T-cell (primary cell): ENCODE measurements around the gene FOXL3. TPM values are rescaled to one million over a fixed set of nuclear protein-coding genes. Genes with fewer than 3 reads are reported as not detected.

ENCODE experiments used
- ATAC-seq, 4 experiments: fragments of 200-7000 bp in 3 of 4; fragments of 150-1000 bp in 1 of 4; cut with Tn5 transposase; replicated peaks in 1 of 4; 1 replicate in 3 of 4; 2 replicates in 1 of 4; pipeline ENCODE4 v1.10.0; 2021; ENCODE audit warnings: moderate library complexity in 3 of 4, mild to moderate bottlenecking in 2 of 4, moderate number of reproducible peaks in 1 of 4
- CTCF ChIA-PET, 2 donors: fragments of 300-600 bp; sonication (Branson Sonifier 250); formaldehyde crosslinking; loops; one replicate each; lab custom pipeline; 2022; ENCODE audit warnings: antibody characterized with exemption in 2 of 2; lab: Charles Lee
- POLR2A ChIA-PET, 2 donors: fragments of 300-600 bp; sonication (Branson Sonifier 250); formaldehyde crosslinking; loops; one replicate each; lab custom pipeline; 2022; ENCODE audit warnings: antibody characterized with exemption in 2 of 2; lab: Charles Lee
- DNase-seq, 35 experiments: peaks; one replicate each; pipeline versions ENCODE4 v3.0.0 to v3.0.0-alpha.2; 2013 to 2023
- H3K27ac ChIP-seq: one replicate; pipeline ENCODE4 v1.5.1; 2013; ENCODE audit warnings: low read length
- H3K27me3 ChIP-seq, 2 experiments: replicated peaks in 1 of 2; 1 replicate in 1 of 2; 2 replicates in 1 of 2; pipeline versions ENCODE4 v1.6.1 to v1.7.0; 2013; ENCODE audit warnings: low read length in 1 of 2, mixed read lengths in 1 of 2; ENCODE audit not compliant: control insufficient read depth in 2 of 2, insufficient read depth in 2 of 2; ENCODE audit errors: extremely low read depth in 1 of 2
- H3K36me3 ChIP-seq, 2 donors: 1 replicate in 1 of 2; 2 replicates in 1 of 2; pipeline versions ENCODE4 v1.6.1 to v1.7.0; 2013; ENCODE audit warnings: low read length in 1 of 2; ENCODE audit not compliant: control insufficient read depth in 2 of 2, insufficient read depth in 1 of 2; ENCODE audit errors: extremely low read depth in 1 of 2
- H3K4me1 ChIP-seq, 2 experiments: 1 replicate in 1 of 2; 2 replicates in 1 of 2; pipeline versions ENCODE4 v1.6.1 to v1.7.0; 2013; ENCODE audit warnings: low read length in 2 of 2, mixed read lengths in 1 of 2; ENCODE audit not compliant: insufficient read depth in 2 of 2, control insufficient read depth in 1 of 2; ENCODE audit errors: extremely low read depth in 1 of 2
- H3K4me3 ChIP-seq, 2 donors: 1 replicate in 1 of 2; 2 replicates in 1 of 2; pipeline versions ENCODE4 v1.5.1 to v1.7.0; 2013; ENCODE audit warnings: mild to moderate bottlenecking in 2 of 2, low read length in 1 of 2, moderate library complexity in 1 of 2; ENCODE audit not compliant: control insufficient read depth in 1 of 2; ENCODE audit errors: extremely low read depth in 1 of 2
- H3K9me3 ChIP-seq: 2 replicates; pipeline ENCODE4 v1.7.0; 2013
- H3K27ac Mint-ChIP-seq, 2 donors: one replicate each; pipeline ENCODE4 v1.8.0; 2020 to 2021; ENCODE audit warnings: mild to moderate bottlenecking in 2 of 2, mixed read lengths in 2 of 2
- H3K27me3 Mint-ChIP-seq, 2 donors: one replicate each; pipeline ENCODE4 v1.8.0; 2021 to 2022; ENCODE audit warnings: mixed read lengths in 2 of 2
- H3K36me3 Mint-ChIP-seq: one replicate; pipeline ENCODE4 v1.8.0; 2021; ENCODE audit warnings: mixed read lengths
- H3K4me1 Mint-ChIP-seq, 3 donors: one replicate each; pipeline ENCODE4 v1.8.0; 2020 to 2022; ENCODE audit warnings: mixed read lengths in 3 of 3, mild to moderate bottlenecking in 1 of 3
- H3K4me3 Mint-ChIP-seq, 3 donors: one replicate each; pipeline ENCODE4 v1.8.0; 2020 to 2022; ENCODE audit warnings: mild to moderate bottlenecking in 3 of 3, mixed read lengths in 3 of 3, moderate library complexity in 3 of 3
- H3K9me3 Mint-ChIP-seq, 3 donors: one replicate each; pipeline ENCODE4 v1.8.0; 2020 to 2022; ENCODE audit warnings: mixed read lengths in 3 of 3
- WGBS: methylation state at CpG from one replicate; pipeline ENCODE4 v1.1.5; 2013; ENCODE audit warnings: missing lambda C conversion rate; ENCODE audit not compliant: insufficient coverage; 5-methylcytosine and 5-hydroxymethylcytosine counted together
- total RNA-seq, 35 experiments: library from RNA in 6 of 35; stranded (reverse) in 6 of 35; fragments of 120-200 nt in 1 of 35; gene quantifications; one replicate each; pipeline versions ENCODE4 v1.2.1 to v1.2.4 and lab custom pipeline; 2013 to 2026

FOXL3 gene
- total RNA-seq, 5 donors from 2014 or later (not counting 1 experiment from before 2014, with no cell fraction given), result not detected

DNA sequence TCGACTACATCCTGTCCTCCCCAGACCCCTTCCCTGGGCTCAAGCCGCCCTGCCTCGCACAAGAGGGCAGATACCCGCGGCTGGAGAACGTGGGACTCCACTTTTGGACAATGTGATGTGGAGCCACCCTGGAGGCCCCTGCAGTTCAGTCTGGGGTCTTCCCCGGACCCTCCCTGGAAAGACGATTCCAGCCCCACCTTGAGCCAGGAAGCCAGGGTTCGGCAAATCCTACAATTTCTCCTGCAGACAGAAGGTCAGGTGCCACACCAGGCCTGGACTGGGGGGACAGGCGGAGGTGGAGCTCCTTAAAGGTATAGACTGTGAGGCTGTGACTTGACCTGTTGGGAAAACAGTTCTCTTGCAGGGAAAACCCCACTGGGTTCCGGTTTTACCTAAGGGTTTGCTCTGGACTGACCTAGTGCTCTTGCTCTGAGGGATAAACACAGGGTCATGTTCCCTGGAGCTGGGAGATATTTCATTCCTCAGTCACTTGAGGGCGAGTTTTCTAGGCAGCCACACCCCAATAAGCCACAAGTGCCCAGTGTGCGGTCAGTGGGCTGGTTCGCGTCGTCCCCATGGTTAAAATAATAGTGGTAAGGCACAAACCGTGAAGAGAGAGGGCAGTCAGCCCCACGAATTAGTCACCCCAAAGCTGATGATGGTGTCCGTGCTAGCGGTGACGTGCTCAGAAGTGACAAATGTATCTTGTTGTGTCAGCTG lies 1.6 kb downstream of the FOXL3 start:
- H3K27ac ChIP-seq, result no peak overlapping the region
- Mint-ChIP-seq H3K9me3 (no peaks in the 10 kb centered on the region), H3K36me3 (no peaks in the 10 kb centered on the region), H3K4me3 (no peak overlapping the region), H3K4me1 (no peaks in the 10 kb centered on the region), H3K27me3 (peaks cover 25 to 57% of the 10 kb centered on the region in 2 donors), H3K27ac (no peak overlapping the region)
- H3K4me3 ChIP-seq, result no peak overlapping the region
- ATAC-seq (no peak), DNase-seq (no peak)
- H3K36me3 ChIP-seq, result no peaks in the 10 kb centered on the region
- H3K4me1 ChIP-seq, result peaks cover 0 to 2% of the 10 kb centered on the region in 2 experiments
- ChIA-PET POLR2A (no interaction called here), CTCF (no interaction called here)
- 70% methylated on average over 13 of the region's 21 CpGs for WGBS
- H3K27me3 ChIP-seq, result peaks cover 5 to 70% of the 10 kb centered on the region in 2 experiments
- H3K9me3 ChIP-seq, result no peaks in the 10 kb centered on the region

DNA sequence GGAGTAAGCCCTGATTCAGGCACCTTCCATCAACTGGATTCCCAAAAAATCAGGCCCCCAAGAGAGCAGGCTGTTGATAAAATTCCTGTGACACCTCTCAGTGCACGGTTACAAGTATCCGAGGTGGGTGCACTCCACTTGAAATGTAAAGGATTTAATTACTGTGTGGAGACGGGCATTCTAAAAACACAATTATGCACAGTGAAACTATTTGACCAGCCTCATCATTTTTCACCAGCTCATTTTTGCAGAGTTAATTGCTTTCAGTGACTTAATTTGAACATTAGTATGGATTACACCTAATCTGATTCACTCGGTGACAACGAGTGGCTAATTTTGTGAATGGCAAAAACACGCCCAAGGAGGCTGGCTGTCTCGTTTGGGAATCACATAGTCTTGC lies 2.3 kb downstream of the FOXL3 start:
- peaks cover 0 to 2% of the 10 kb centered on the region in 2 experiments for H3K4me1 ChIP-seq
- no peak overlapping the region for H3K4me3 Mint-ChIP-seq
- CTCF ChIA-PET, result no interaction called here
- ATAC-seq (no peak), DNase-seq (no peak)
- H3K9me3 Mint-ChIP-seq, result no peaks in the 10 kb centered on the region
- no peaks in the 10 kb centered on the region for H3K9me3 ChIP-seq
- no peak overlapping the region for H3K27ac Mint-ChIP-seq
- H3K4me1 Mint-ChIP-seq, result no peaks in the 10 kb centered on the region
- 67% methylated on average over 4 of the region's 7 CpGs for WGBS
- no peak overlapping the region for H3K27ac ChIP-seq
- no peaks in the 10 kb centered on the region for H3K36me3 ChIP-seq
- H3K27me3 Mint-ChIP-seq, result peaks cover 24 to 55% of the 10 kb centered on the region in 2 donors
- H3K36me3 Mint-ChIP-seq, result no peaks in the 10 kb centered on the region
- H3K4me3 ChIP-seq, result no peak overlapping the region
- peaks cover 5 to 71% of the 10 kb centered on the region in 2 experiments for H3K27me3 ChIP-seq
- POLR2A ChIA-PET, result no interaction called here

- CTCF ChIA-PET, result no interaction called here
- no peak for ATAC-seq
- H3K4me1 Mint-ChIP-seq, result no peaks in the 10 kb centered on the region
- Histone ChIP-seq H3K4me3 (no peak overlapping the region), H3K36me3 (no peaks in the 10 kb centered on the region), H3K4me1 (peaks cover 0 to 2% of the 10 kb centered on the region in 2 experiments), H3K9me3 (no peaks in the 10 kb centered on the region), H3K27ac (no peak overlapping the region), H3K27me3 (peaks cover 5 to 71% of the 10 kb centered on the region in 2 experiments)
- no peak overlapping the region for H3K4me3 Mint-ChIP-seq
- no peaks in the 10 kb centered on the region for H3K9me3 Mint-ChIP-seq
- H3K36me3 Mint-ChIP-seq, result no peaks in the 10 kb centered on the region
- no peak overlapping the region for H3K27ac Mint-ChIP-seq
- H3K27me3 Mint-ChIP-seq, result peaks cover 22 to 51% of the 10 kb centered on the region in 2 donors
- no peak for DNase-seq
- POLR2A ChIA-PET, result no interaction called here
- WGBS, result 81% methylated on average over 12 of the region's 15 CpGs
Measured at GRCh38 chr7:292826-293225, 2.9 kb downstream of the FOXL3 start.

DNA sequence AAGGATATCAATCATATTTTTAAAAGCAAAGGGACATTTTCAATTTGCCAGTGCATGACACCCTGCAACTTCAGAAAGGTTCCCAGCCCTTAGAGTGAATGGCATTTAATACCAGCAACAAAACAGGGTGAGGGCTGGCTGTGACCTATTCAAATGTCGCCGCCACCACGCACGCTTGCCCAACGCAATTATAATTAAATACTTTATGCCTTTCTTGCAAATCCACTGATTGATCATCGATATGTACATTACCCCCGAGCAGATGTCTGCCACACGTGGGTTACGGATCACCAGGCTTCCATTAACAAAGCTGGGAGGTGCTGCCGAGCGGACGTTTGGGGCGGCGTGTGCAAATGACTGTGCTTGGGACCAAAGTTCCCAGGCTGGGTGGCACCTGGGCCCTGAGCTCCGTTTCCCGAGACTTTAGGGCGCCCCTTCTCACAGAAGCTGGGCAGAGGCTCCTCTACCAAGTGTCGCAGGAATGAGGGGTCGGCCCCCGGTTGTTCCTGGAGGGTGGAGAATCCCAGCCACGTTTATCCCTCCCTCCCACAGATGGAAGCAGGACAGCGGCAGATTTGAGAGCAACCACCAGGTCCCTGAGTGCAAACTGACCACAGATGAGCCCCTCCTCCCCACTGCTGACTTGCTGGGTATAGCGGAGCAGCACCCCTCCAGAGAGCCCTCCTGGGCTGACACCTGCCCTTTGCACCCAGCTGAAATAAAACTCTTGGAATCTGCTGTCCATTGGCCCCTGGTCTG lies 3.9 kb downstream of the FOXL3 start:
- no peak overlapping the region for H3K4me3 Mint-ChIP-seq
- CTCF ChIA-PET, result interaction anchor here in 1 of 2 donors (0.6 kb wide), 1 partner anchor 1075 kb away, joined by 3 read pairs; no protein-coding TSS in a partner anchor
- Histone ChIP-seq H3K36me3 (no peaks in the 10 kb centered on the region), H3K27ac (no peak overlapping the region), H3K9me3 (no peaks in the 10 kb centered on the region), H3K4me1 (peaks cover 0 to 2% of the 10 kb centered on the region in 2 experiments), H3K4me3 (no peak overlapping the region), H3K27me3 (peaks cover 5 to 63% of the 10 kb centered on the region in 2 experiments)
- DNase-seq, result no peak
- ATAC-seq, result no peak
- WGBS, result 84% methylated on average over 16 of the region's 23 CpGs
- H3K9me3 Mint-ChIP-seq, result no peaks in the 10 kb centered on the region
- no peak overlapping the region for H3K27ac Mint-ChIP-seq
- POLR2A ChIA-PET, result no interaction called here
- H3K36me3 Mint-ChIP-seq, result no peaks in the 10 kb centered on the region
- H3K4me1 Mint-ChIP-seq, result no peaks in the 10 kb centered on the region
- H3K27me3 Mint-ChIP-seq, result peaks cover 14 to 41% of the 10 kb centered on the region in 2 donors

GRCh38 chr7:294440-295154 lies 4.6 kb downstream of the FOXL3 start:
- CTCF ChIA-PET, result no interaction called here
- H3K36me3 ChIP-seq, result no peaks in the 10 kb centered on the region
- H3K9me3 ChIP-seq, result no peaks in the 10 kb centered on the region
- Mint-ChIP-seq H3K27me3 (peaks cover 11 to 37% of the 10 kb centered on the region in 2 donors), H3K27ac (no peak overlapping the region), H3K36me3 (no peaks in the 10 kb centered on the region), H3K4me1 (no peaks in the 10 kb centered on the region), H3K9me3 (no peaks in the 10 kb centered on the region), H3K4me3 (no peak overlapping the region)
- H3K27me3 ChIP-seq, result peaks cover 5 to 55% of the 10 kb centered on the region in 2 experiments
- H3K27ac ChIP-seq, result no peak overlapping the region
- ATAC-seq, result no peak
- DNase-seq, result no peak
- 94% methylated on average over 22 of the region's 25 CpGs for WGBS
- POLR2A ChIA-PET, result no interaction called here
- no peak overlapping the region for H3K4me3 ChIP-seq
- H3K4me1 ChIP-seq, result peaks cover 0 to 2% of the 10 kb centered on the region in 2 experiments
